ENCODE measurements around the gene TMEM9B. TPM values are rescaled to one million over a fixed set of nuclear protein-coding genes. Genes with fewer than 3 reads are reported as not detected.
A peak's percentile ranks its signal among the peaks of the same experiment; 100 is the strongest.

Gene TMEM9B
- total RNA-seq, 1 experiment from 2014 or later: 29.6 TPM

GRCh38 chr11:9008661-9009060 is 44.4 kb upstream of the TMEM9B start:
- POLR2A ChIA-PET: no interaction called here
- no peaks in the 10 kb centered on the region for H3K9me3 Mint-ChIP-seq (ENCODE audit: unreplicated experiment)
- peaks cover 3% of the 10 kb centered on the region; the same call in 1 of the 2 replicates for H3K4me1 ChIP-seq
- intact Hi-C loops (cut with micrococcal nuclease; ENCODE audit: unreplicated experiment): no loop called here
- no TSS peak for BruUV-seq (replicated peaks)
- no peak overlapping the region for H3K4me3 Mint-ChIP-seq (ENCODE audit: unreplicated experiment)
- H3K4me3 ChIP-seq (ENCODE audit: low read depth, low read length): no peak overlapping the region
- peaks cover 8% of the 10 kb centered on the region for H3K27me3 Mint-ChIP-seq (ENCODE audit: insufficient read depth, unreplicated experiment)
- CTCF ChIA-PET: no interaction called here
- DNase-seq: no peak
- H3K9me3 ChIP-seq: no peaks in the 10 kb centered on the region; the same call in 1 of the 2 replicates
- no peak for TF ChIP-seq CTCF (IDR thresholded peaks at IDR 0.05; ENCODE audit: insufficient read depth in 1 of 2, low read depth in 1 of 2, low read length in 1 of 2, severe bottlenecking in 1 of 2, unreplicated experiment in 1 of 2)
- H3K27me3 ChIP-seq (replicated peaks; ENCODE audit: control insufficient read depth, insufficient read depth, low read length): no peaks in the 10 kb centered on the region
- no peak overlapping the region for H3K27ac Mint-ChIP-seq (ENCODE audit: unreplicated experiment)
- no peaks in the 10 kb centered on the region for H3K4me1 Mint-ChIP-seq (ENCODE audit: low read depth, unreplicated experiment)
- no peaks in the 10 kb centered on the region for H3K36me3 ChIP-seq (ENCODE audit: control insufficient read depth, insufficient read depth, low read length)
- peaks cover 2% of the 10 kb centered on the region for H3K36me3 Mint-ChIP-seq (ENCODE audit: insufficient read depth, unreplicated experiment)

- DNase-seq: no peak
- Mint-ChIP-seq H3K36me3 (ENCODE audit: insufficient read depth, unreplicated experiment) (peaks cover 8% of the 10 kb centered on the region), H3K4me1 (ENCODE audit: low read depth, unreplicated experiment) (no peaks in the 10 kb centered on the region), H3K27me3 (ENCODE audit: insufficient read depth, unreplicated experiment) (peaks cover 8% of the 10 kb centered on the region), H3K4me3 (ENCODE audit: unreplicated experiment) (no peak overlapping the region), H3K9me3 (ENCODE audit: unreplicated experiment) (no peaks in the 10 kb centered on the region), H3K27ac (ENCODE audit: unreplicated experiment) (no peak overlapping the region)
- Histone ChIP-seq H3K4me3 (ENCODE audit: low read depth, low read length) (no peak overlapping the region), H3K27me3 (replicated peaks; ENCODE audit: control insufficient read depth, insufficient read depth, low read length) (no peaks in the 10 kb centered on the region), H3K9me3 (no peaks in the 10 kb centered on the region; the same call in 1 of the 2 replicates), H3K4me1 (peaks cover 5% of the 10 kb centered on the region; the same call in 1 of the 2 replicates), H3K36me3 (ENCODE audit: control insufficient read depth, insufficient read depth, low read length) (no peaks in the 10 kb centered on the region)
- CTCF ChIA-PET: no interaction called here
- TF ChIP-seq CTCF (IDR thresholded peaks at IDR 0.05; ENCODE audit: insufficient read depth in 1 of 2, low read depth in 1 of 2, low read length in 1 of 2, severe bottlenecking in 1 of 2, unreplicated experiment in 1 of 2): no peak
- POLR2A ChIA-PET: no interaction called here
- no TSS peak for BruUV-seq (replicated peaks)
- intact Hi-C loops (cut with micrococcal nuclease; ENCODE audit: unreplicated experiment): no loop called here
Observed at GRCh38 chr11:9008011-9008550, 43.8 kb upstream of the TMEM9B start.

GRCh38 chr11:9005087-9005486 is 40.8 kb upstream of the TMEM9B start:
- peak overlapping the region; percentile 65 for H3K4me3 Mint-ChIP-seq (ENCODE audit: unreplicated experiment)
- POLR2A ChIA-PET: no interaction called here
- H3K27me3 Mint-ChIP-seq (ENCODE audit: insufficient read depth, unreplicated experiment): peaks cover 6% of the 10 kb centered on the region
- no peak overlapping the region for H3K27ac Mint-ChIP-seq (ENCODE audit: unreplicated experiment)
- H3K9me3 ChIP-seq: no peaks in the 10 kb centered on the region; the same call in 1 of the 2 replicates
- DNase-seq: no peak
- CTCF ChIA-PET: interaction anchor here (2.4 kb wide), 1 partner anchor 11 kb away, joined by 11 read pairs; no protein-coding TSS in a partner anchor
- no TSS peak for BruUV-seq (replicated peaks)
- no peak for TF ChIP-seq CTCF (IDR thresholded peaks at IDR 0.05; ENCODE audit: insufficient read depth in 1 of 2, low read depth in 1 of 2, low read length in 1 of 2, severe bottlenecking in 1 of 2, unreplicated experiment in 1 of 2)
- H3K36me3 Mint-ChIP-seq (ENCODE audit: insufficient read depth, unreplicated experiment): peaks cover 8% of the 10 kb centered on the region
- H3K27me3 ChIP-seq (replicated peaks; ENCODE audit: control insufficient read depth, insufficient read depth, low read length): no peaks in the 10 kb centered on the region; the same call in 1 of the 2 replicates
- H3K9me3 Mint-ChIP-seq (ENCODE audit: unreplicated experiment): no peaks in the 10 kb centered on the region
- H3K4me3 ChIP-seq (ENCODE audit: low read depth, low read length): no peak overlapping the region
- H3K4me1 Mint-ChIP-seq (ENCODE audit: low read depth, unreplicated experiment): no peaks in the 10 kb centered on the region
- intact Hi-C loops (cut with micrococcal nuclease; ENCODE audit: unreplicated experiment): no loop called here
- no peaks in the 10 kb centered on the region for H3K36me3 ChIP-seq (ENCODE audit: control insufficient read depth, insufficient read depth, low read length)
- peaks cover 11% of the 10 kb centered on the region; the same call in 1 of the 2 replicates for H3K4me1 ChIP-seq

Data from Caco-2 (cell line).